Astrocyte of the hippocampus (primary cell): Measurements from ENCODE around the gene DEFB113.
"Not testable (repeated sequence)": the region's sequence is repeated elsewhere in the genome, so short reads cannot be mapped to it uniquely, and the experiment has no call there.

Experiments
- DNase-seq: peaks from one replicate; pipeline ENCODE4 v3.0.0; 2011; ENCODE audit warnings: low read depth, low spot score

The DEFB113 gene, protein sequence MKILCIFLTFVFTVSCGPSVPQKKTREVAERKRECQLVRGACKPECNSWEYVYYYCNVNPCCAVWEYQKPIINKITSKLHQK

DNA sequence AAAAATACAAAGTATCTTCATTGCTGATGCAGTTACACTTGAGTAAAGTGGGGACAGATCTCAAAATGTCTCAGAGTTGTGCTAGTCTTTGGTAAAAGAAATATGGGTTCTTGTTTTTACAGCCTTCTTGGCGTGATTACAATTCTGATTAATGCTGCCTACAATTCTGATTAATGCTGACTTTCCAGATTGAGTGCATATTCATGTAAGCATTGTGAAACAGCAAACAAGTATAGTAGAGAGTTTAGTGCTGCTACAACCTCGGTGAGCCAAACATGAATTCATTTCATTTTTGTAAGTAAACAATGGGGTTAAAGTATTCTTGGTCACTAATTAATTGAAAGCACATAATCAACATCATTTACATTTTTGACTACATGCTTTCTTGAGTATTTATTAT is at the start of gene DEFB113:
Gene DEFB113 (minus strand): TSS at position 21 of the 400 bp plus-strand sequence. CDS start 0 bp downstream, at position 21.
- DNase-seq: no peak

DNA sequence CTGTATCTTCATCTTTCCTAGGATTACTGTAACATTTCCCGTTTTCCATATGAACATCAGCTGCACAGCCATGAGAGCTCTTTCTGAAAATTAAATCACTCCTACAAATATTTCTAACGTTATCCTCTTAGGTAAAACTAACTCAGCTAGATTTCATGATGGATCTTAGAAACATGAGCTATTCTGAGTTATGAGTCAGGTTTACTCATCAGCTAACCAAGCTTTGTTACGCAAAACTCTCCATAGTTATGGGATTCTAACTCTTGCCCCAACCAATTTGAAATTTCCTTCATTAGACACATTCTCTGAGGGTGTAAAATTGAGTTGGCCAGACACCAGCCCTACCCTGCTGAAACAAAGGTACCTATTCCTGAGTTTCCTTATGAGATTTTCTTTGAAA is 38.4 kb upstream of the DEFB113 start:
- DNase-seq: peak; percentile 20

DNA sequence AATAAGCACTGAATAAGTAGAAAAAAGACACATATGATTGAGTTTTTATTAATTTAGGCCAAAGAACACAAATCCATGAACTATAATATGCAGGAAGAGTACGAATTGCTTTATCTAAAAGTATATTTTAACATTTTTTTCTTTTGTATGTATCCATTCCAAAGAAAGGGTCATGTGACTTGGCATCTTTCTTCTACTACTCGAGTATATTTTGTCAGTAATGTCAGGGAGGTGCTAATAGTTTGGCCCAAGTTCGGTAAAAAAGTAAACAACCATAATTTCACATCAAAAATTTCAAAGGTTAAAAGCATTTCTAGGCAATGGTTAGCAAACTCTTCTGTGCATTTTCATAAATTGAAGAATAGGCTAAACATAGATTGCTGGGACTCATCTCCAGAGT is 33.7 kb upstream of the DEFB113 start:
- no peak for DNase-seq

DNA sequence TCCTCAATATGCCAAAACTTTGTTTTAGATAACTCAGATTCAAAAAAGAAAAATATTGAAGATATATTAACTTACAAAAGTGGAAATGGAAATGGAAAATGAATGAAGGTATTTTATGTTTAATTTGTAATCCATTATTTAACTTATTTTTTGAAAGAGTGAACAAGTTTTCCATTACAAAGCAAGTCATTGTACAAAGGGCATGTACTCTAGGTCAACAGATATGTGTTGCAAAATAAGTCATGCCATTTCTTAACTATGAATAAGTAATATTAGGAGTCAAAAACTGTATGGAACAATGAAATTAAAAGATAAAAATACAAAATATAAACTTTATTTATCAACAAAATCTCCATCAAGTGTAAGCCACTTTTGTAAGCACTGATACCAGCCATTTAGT is 25.9 kb upstream of the DEFB113 start:
- no peak for DNase-seq

DNA sequence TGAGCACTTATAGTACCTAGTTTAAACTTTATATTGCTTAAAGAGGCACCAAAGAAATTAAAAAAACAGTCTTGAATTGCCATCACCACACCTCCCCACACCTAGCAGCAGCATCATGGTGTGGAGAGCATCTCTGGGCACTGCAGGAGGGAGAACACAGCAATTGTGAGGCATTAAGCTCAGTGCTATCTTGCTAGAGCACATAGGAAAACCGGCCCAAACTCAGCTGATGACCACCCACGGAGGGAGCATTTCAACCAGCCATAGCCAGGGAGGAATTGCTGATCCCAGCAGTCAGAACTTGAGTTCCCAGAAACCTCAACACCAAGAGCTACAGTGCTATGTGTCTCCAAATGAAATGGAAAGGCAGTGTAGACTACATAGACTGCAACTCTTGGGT is 19.5 kb upstream of the DEFB113 start:
- DNase-seq: no peak

DNA sequence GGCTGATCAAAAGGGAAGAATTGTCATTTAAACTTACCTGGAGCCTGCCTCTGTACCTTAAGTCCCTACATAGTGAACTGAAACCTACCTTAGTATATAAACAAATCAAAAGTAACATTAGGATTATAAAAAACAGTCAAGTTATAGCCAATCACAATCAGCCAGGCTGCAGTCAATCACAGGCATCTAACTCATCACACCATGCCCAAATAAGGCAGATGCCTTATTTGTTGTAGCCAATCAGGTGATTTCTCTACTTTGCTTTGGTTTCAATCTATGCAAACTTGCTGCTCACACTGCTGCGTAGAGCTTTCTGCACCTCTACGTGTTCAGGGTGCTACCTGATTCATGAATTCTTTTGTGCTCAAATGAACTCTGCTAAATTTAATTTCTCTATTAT is 18.3 kb upstream of the DEFB113 start:
- DNase-seq: no peak

DNA sequence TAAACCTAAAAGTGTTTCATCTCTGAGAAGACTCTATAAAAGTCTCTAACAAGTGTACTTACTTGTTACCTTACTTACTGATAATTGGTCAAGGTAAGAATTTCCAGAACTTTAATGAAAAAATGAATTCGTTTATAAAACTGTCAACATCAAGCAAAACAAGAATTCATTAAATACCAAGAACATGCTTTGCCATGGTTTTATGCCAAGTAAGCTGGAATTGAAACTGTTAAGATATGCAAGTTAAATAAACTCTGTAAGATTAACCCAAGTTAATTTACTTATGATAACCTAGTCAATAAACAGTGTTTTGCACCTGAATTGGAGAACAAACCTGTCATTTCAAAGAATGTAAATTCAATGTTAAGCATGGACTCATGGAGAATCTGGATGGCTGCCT is 17.1 kb upstream of the DEFB113 start:
- DNase-seq: no peak

DNA sequence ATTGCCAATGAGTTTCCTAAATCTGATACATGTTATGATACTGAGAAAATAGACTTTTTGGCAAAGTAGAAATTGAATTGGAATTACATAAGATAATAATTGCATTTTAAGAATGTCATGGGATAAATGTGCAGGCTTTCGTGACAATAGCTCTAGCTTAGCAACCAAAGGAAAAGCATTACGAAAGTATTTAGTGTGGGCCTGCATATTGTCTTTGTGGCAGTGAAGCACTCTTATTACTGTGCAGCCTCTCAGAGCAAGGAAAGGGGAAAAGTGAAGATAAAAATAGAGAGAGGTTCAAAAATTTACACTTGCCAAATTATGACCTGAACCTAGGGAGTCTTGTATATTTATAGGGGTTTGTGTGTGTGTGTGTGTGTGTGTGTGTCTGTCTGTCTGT is 12.6 kb upstream of the DEFB113 start:
- DNase-seq: no peak

DNA sequence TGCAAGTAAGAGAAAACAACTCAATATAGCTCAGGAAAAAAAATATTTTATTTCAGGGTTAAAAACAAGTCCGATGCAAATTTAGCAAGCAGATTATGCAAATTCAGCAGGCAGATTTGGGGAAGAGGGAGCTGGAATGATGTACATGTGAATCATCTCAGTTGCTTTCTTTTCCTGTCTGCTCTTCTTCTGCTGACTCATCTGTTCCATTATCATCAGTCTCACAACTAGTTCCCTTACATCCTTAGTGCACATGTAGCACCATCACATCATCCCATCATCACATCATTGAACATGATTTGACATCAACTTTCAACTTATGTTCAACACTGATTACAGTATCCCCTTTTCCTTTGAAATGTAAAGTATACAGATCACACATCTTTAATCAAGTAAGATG is 11.5 kb upstream of the DEFB113 start:
- no peak for DNase-seq

DNA sequence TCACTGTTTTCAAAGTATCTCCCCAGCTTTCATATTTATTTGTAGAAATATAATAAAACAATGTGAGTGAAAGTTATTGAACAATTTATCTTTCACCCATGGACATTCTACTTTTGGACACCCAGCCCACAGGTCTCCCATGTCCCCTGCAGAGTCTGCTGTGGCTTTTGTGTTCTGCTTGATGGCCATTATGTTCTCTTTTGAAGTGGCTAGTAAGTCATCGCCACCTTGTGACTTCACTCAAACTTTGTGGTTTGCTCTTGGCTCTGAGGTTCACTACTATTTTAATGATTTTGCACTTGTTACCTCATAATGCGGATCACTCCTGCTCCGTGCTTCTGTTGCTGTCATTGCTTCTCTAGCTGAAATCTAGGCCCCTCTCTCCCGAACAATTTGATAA is 10.2 kb upstream of the DEFB113 start:
- DNase-seq: peak; percentile 7

DNA sequence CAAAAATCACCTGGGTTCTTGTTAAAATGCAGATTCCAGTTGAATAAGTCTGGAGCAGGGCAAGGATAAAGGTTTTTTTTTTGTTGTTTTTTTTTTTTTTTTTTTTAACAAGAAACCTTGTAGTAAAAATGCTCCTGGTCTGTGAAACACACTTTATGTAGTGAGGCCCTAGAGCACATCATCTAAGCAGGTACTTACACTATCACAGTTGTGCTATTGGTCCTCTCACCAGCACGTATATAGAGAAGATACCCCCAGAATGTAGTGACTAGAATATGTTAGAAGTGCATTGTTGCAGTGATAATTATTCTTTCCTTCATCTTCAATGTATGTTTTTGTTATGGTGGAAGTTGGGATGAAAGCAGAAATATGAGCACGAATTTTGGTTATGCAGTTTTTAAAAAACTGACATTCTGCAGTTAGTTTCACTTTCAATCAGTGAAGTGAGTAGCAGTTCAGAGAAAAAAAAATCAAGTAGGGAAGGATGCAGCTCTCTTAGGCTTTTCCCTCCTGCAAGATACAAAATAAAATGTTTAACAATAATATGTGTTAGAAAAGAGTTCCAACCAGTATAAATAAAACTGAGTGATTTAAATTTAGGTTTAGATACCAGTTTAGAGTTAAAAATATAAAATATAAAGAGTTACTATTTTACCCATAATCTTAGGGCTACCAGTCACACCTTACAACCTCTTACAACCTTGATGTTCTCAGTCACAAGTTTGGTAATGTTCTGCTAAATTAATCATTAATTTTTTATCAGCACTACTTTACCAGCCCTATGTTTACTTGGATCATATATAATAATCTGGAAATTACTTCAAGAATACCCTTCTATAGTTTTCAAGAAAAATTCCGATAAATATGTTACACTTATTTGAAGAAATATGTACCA is 9.2 kb upstream of the DEFB113 start:
- DNase-seq: no peak

DNA sequence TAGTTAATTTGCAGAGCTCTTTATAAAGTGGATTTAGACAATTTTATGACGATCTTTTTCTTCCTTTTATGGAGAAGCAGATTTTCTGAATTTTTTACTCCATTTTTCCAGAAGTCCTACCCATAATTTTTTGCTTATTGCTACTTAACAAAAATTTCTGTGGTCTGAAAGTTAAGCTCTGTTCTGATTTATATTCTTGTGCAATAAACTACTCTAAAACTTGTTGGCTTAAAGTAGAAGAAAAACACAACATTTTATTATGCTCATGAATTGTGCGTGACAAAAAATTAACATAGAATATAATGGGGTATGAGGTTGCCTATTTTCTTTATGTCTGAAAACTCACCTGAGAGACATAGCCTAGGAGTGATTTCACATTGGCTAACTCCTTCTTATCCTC is 2.6 kb downstream of the DEFB113 start:
- no peak for DNase-seq

DNA sequence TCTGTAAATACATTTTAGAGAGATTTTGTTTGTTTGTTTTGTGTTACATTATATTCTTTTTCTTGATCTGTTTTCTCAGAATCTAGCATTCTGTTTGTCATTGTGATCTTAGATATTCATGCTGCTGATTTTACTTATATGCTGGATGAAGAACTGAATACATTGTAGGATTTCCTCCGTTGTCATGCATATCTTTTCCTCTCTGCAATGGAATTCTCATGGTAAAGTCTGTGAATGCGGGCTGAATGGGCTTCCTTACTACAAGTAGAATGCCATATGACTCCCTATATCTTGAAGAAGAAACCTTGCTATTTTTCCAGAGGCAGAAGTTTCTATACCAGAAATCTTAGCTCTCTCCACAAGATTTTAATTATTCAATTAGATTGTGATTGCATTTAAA is 3.1 kb downstream of the DEFB113 start:
- no peak for DNase-seq

DNA sequence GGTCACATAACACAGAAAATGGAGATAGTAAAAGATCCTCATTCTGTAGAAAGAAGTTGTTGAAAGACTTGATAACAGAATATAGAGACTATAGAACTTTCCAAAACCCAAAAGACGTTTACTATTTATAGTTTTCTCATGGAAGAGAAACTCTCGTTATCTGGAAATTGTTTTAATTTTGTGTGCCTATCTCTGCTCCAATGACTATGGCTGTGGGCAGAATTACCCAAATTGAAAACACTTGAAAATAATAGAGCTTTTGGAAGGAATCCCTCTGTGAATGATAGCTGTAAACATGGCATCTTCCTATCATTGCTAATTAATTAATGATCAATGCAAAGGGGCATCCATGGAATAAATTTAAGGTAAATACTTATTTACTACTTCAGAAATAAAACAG is 5.4 kb downstream of the DEFB113 start, which contains the start of gene DEFB114:
Gene DEFB114 (minus strand): TSS at position 101 of the 400 bp plus-strand sequence. CDS start 59 bp downstream, at position 42.
- no peak for DNase-seq

DNA sequence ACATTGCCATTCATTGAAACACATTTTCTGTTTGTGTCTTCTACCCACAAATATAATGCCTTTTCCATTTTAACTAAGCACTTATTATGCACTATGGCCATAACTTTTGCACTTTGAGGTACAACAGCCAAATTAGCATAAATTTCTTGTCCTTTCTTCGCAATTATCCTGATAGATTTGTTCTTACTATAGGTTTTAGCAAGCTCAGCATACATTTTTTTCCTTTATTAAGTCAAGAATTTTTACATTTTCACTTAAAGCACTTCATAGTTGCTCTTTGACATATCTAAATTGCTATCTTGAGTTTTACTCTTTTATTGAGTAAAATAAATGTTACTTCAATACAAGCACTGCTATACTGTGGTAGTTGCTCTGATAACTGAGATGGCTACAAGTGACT is 11.2 kb downstream of the DEFB113 start:
- no peak for DNase-seq

DNA sequence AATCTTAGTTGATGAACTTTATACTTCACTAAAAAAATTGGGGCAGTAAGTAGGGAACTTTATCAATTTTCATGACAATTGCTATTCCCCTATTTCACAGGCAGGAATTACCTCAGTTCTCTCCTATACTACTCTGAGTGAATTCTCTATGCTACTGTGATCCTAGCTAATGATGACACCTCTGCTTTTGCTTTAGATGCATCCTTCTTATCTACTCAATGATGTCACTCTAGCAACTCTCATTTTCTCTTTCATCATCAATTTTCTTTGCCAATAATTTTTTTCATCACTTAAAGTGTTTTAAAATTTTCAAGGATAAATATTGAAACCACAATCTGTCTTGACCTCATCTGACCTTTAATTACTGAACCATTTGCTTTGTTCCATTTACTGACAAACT is 13.6 kb downstream of the DEFB113 start:
- no peak for DNase-seq

DNA sequence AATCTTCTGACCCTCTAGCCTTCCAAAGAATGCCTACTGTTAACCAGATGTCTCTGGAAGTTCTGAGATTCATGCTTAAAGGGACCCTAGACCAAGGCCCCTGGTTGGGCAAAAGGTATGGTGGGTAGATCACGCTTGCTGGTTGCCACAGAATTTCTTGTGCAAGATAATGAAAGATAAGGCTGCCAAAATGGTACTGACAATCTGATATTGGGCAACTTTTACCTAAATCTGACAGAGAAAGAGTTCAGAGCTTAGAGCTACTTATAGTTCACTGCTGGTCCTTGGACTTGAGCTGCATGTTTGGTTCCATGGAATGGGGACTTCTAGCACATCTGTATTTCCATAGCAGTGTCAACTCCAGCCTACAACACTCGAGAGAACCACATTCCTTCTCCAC is 17.5 kb downstream of the DEFB113 start:
- DNase-seq: no peak

DNA sequence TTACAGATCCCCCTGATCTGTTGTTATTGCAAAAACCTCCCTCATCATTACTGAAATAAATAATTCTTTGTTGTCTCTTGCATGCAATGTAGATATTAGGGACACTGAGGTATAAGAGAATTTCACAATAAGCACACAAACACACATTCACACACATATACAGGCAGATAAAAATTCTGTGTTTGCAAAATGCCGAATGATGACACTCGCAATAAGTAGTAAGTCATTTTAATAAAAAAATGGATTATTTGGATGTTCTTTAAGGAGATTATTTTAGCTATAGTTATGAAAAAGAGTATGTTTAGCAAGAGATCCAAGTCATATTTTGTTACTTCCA is 19.0 kb downstream of the DEFB113 start:
- DNase-seq: no peak

DNA sequence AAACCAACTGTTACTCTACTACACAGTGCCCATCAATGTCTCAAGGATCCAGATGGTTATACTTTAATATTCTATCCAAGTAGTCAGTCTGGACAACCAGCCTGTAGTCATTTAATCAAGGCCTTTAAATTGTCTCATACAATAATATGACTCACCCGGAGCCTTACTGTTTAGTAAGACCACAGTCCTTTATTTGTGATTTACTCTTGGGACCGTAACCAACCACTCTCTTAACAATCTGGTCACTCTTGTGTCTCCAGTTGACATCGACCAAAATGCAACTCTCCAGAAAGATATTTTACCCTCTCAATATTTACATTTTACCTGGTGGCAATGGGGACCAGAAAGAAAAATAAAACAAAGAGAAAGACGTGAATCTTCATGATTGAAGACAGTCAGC is 20.4 kb downstream of the DEFB113 start:
- no peak for DNase-seq

DNA sequence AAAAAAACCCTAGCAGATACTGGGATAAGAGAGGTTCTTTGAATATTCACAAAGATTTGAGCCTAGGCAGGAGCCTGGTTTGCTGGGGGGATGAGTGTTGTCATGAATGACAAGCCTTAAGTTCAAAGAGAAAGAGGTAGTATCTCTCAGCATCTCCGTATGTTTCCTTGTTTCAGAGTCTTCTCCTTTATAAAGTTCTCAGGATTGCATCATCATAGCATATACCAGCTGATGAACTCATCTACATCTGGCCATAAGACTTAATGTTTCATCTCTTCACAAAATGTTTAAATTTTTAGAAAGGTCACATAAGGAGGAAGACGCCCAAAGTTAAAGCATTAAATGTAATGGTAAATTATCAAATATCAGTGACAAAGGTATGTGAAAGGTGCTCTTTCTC is 22.6 kb downstream of the DEFB113 start:
- no peak for DNase-seq

DNA sequence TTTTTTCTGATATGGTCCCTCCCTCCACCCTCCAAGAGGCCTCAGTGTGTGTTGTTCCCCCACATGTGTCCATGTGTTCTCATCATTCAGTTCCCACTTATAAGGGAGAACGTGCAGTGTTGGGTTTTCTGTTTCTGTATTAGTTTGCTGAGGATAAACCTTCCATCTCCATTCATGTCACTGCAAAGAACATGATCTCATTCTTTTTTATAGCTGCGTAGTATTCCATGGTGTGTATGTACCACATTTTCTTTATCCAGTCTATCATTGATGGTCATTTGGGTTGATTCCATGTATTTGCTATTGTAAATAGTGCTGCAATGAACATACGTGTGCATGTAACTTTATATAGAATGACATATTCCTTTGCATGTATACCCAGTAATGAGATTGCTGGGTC is 25.4 kb downstream of the DEFB113 start:
- DNase-seq: not testable (repeated sequence)

DNA sequence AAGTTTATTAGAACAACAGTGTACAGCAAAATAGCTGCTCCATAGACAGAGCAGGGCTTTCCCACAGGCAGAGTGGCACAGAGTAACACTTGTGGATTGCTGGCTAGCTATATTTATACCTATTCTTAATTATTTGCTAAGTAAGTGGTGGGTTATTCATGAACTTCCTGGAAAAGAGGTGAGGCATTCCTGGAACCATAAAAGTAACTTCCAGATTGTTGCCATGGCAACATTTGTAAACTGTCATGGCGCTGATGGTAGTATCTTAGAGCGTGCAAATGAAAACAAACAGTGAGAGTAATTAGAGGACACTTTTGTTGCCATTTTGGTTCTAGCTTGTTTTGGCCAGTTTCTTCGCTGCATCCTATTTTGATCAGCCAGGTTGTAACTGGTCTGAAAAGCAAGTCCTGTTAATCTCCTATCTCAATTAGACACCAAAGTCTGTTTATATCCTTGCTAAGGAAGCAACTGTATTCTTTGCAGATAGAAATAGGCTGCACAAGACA is 29.4 kb downstream of the DEFB113 start:
- DNase-seq: no peak

DNA sequence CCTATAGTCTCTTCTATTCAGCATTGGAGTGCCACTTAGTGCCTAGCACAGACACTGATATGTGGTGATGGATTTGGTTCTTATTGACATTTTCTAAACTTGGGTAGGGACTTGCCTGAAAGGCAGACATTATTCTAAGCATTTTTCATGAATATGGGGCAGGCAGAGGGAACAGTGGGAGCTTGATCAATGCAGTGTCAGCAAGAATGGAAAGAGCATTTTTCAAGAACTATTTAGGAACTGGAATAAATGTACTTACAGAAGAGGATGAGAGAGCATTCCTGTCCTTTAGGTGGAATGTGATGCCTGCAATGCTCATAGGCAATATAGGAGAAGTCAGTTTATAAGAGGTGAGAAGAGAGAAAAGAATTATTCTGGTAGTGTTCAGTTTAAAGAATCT is 31.6 kb downstream of the DEFB113 start:
- DNase-seq: no peak
